PC-9 (cell line): Measurements from ENCODE around the gene EPHA1.

Experiments
- CTCF ChIP-seq: fragments of 200-600 bp; sonication (generic); conservative IDR thresholded peaks from 2 replicates; pipeline ENCODE4 v1.6.1; 2017; ENCODE audit warnings: mixed run types, antibody characterized with exemption, mild to moderate bottlenecking, moderate library complexity
- EZH2 ChIP-seq: fragments of 200-600 bp; sonication (generic); IDR thresholded peaks from 2 replicates; pipeline ENCODE4 v1.8.0; 2017; ENCODE audit warnings: antibody characterized with exemption, low read depth

GRCh38 chr7:143382791-143383641, 25.6 kb downstream of the EPHA1 start:
- TF ChIP-seq CTCF (no peak), EZH2 (no peak)
